Vagina (tissue), 2 donors: ENCODE data around the gene HCRTR1.

Experiments
- CTCF ChIP-seq, 3 experiments: fragments of 450-650 bp in 2 of 3; fragments of 200-600 bp in 1 of 3; sonication (generic) in 1 of 3; IDR thresholded peaks; one replicate each; pipeline ENCODE4 v1.5.1; 2017 to 2019; ENCODE audit warnings: antibody characterized with exemption in 3 of 3, mild to moderate bottlenecking in 2 of 3, moderate library complexity in 2 of 3
- POLR2A ChIP-seq, 2 donors: fragments of 450-650 bp; IDR thresholded peaks; one replicate each; pipeline ENCODE4 v1.6.1; 2017; ENCODE audit warnings: antibody characterized with exemption in 2 of 2, mild to moderate bottlenecking in 2 of 2, moderate library complexity in 2 of 2

- no peak for TF ChIP-seq CTCF (IDR thresholded peaks at IDR 0.05)
- no peak for TF ChIP-seq POLR2A (IDR thresholded peaks at IDR 0.05)
Observed at GRCh38 chr1:31671147-31671546, 53.7 kb downstream of the HCRTR1 start.
